Fibroblast of villous mesenchyme (primary cell): Measurements from ENCODE around the gene SLC30A9. TPM values are rescaled to one million over a fixed set of nuclear protein-coding genes. Genes with fewer than 3 reads are reported as not detected.

Source experiments
- DNase-seq: peaks from one replicate; pipeline ENCODE4 v3.0.0-alpha.2; 2010; ENCODE audit warnings: low read depth
- H3K4me3 ChIP-seq: 2 replicates; pipeline ENCODE4 v1.5.1; 2011; ENCODE audit warnings: low read depth, mild to moderate bottlenecking, low read length
- total RNA-seq: library from RNA; depleted of rRNA; stranded (reverse); fragments of >200 nt; gene quantifications from 2 replicates; pipeline ENCODE4 v1.2.3, GENCODE V29; 2012
- TF ChIP-seq, protein P1 (sequence below): IDR thresholded peaks from 2 replicates; pipeline ENCODE4 v1.5.1; 2012; ENCODE audit warnings: low read depth, mild to moderate bottlenecking, low read length; ENCODE audit not compliant: insufficient read depth

SLC30A9 gene
- total RNA-seq, 1 donor: 85.9 TPM

DNA sequence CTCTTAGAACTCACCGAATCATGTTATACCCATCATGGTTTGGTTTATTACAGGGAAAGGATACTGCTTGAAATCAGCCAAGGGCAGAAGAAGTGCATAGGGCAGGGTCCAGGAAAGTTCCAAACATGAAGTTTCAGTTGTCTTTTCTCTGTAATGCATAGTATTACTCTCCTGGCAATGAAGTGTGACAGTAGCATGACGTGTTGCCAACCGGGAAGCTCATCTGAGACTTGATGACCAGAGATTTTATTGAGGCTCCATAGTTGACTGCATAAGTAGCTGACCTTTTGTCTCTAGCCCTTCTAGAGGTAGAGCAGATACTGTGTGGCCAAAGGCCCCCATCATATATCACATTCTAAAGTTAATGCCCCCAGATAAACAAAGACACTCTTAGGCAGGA, 90.0 kb downstream of the SLC30A9 start:
- TF ChIP-seq, protein P1, sequence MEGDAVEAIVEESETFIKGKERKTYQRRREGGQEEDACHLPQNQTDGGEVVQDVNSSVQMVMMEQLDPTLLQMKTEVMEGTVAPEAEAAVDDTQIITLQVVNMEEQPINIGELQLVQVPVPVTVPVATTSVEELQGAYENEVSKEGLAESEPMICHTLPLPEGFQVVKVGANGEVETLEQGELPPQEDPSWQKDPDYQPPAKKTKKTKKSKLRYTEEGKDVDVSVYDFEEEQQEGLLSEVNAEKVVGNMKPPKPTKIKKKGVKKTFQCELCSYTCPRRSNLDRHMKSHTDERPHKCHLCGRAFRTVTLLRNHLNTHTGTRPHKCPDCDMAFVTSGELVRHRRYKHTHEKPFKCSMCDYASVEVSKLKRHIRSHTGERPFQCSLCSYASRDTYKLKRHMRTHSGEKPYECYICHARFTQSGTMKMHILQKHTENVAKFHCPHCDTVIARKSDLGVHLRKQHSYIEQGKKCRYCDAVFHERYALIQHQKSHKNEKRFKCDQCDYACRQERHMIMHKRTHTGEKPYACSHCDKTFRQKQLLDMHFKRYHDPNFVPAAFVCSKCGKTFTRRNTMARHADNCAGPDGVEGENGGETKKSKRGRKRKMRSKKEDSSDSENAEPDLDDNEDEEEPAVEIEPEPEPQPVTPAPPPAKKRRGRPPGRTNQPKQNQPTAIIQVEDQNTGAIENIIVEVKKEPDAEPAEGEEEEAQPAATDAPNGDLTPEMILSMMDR: no peak
- H3K4me3 ChIP-seq: no peak overlapping the region
- no peak for DNase-seq

GRCh38 chr4:42083816-42084215, 93.5 kb downstream of the SLC30A9 start:
- no peak for DNase-seq
- TF ChIP-seq, protein P1: no peak
- no peak overlapping the region for H3K4me3 ChIP-seq

DNA sequence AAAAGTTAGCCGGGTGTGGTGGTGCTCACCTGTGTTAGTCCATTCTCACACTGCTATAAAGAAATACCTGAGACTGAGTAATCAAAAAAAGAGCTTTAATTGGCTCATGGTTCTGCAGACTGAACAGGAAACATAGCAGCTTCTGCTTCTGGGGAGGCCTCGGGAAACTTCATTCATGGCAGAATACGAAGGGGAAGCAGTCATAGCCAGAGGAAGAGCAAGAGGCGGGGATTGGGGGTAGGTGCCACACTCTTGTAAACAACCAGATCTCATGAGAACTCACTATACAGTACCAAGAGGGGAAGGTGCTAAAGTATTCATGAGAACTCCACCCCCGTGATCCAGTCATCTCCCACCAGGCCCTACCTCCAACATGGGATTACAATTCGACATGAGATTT, 98.1 kb downstream of the SLC30A9 start:
- TF ChIP-seq, protein P1: no peak
- no peak overlapping the region for H3K4me3 ChIP-seq
- DNase-seq: no peak

DNA sequence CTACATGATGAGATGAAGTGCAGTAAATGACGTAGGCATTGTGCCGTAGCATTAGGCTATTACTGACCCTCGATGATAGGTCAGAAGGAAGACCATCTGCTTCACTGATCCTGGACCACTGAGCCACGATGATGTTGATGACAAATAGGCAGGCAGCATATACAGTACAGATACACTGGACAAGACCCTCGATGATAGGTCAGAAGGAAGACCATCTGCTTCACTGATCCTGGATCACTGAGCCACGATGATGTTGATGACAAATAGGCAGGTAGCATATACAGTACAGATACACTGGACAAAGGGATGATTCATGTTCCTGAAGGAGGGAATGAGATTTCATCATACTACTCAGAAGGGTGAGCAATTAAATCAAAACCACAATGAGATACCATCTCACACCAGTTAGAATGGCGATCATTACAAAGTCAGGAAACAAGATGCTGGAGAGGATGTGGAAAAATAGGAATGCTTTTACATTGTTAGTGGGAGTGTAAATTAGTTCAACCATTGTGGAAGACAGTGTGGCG, 111.2 kb downstream of the SLC30A9 start:
- TF ChIP-seq, protein P1: no peak
- no peak overlapping the region for H3K4me3 ChIP-seq
- DNase-seq: peak; percentile 42

GRCh38 chr4:42104521-42104920, 114.2 kb downstream of the SLC30A9 start:
- peak; percentile 48 for DNase-seq
- H3K4me3 ChIP-seq: no peak overlapping the region
- TF ChIP-seq, protein P1: no peak

- DNase-seq: no peak
- TF ChIP-seq, protein P1: no peak
- no peak overlapping the region for H3K4me3 ChIP-seq
These were observed 122.5 kb downstream of the SLC30A9 start for GRCh38 chr4:42112846-42113245.

- TF ChIP-seq, protein P1: no peak
- no peak for DNase-seq
- H3K4me3 ChIP-seq: no peak overlapping the region
These were observed 129.6 kb downstream of the SLC30A9 start for GRCh38 chr4:42119886-42120285.
